ENCODE data around the gene NIFK.

NIFK gene

DNA sequence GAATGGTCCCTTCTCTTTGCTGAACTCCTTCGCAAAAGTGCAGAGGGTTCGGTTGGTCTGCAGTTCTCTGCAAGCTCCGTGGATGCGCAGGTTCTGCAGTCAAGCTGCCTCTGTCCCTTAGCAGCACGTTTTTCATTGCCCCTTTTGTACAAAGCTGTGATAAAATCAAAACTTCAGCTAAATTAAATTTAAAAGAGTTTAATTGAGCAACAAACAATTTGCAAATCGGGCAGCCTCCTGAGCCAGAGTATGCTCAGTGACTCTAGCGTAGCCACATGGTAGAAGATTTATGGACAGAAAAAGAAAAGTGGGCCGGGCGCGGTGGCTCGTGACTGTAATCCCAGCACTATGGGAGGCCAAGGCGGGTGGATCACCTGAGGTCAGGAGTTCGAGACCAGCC is 37.6 kb upstream of the NIFK start:
- TF ChIP-seq, protein P1, sequence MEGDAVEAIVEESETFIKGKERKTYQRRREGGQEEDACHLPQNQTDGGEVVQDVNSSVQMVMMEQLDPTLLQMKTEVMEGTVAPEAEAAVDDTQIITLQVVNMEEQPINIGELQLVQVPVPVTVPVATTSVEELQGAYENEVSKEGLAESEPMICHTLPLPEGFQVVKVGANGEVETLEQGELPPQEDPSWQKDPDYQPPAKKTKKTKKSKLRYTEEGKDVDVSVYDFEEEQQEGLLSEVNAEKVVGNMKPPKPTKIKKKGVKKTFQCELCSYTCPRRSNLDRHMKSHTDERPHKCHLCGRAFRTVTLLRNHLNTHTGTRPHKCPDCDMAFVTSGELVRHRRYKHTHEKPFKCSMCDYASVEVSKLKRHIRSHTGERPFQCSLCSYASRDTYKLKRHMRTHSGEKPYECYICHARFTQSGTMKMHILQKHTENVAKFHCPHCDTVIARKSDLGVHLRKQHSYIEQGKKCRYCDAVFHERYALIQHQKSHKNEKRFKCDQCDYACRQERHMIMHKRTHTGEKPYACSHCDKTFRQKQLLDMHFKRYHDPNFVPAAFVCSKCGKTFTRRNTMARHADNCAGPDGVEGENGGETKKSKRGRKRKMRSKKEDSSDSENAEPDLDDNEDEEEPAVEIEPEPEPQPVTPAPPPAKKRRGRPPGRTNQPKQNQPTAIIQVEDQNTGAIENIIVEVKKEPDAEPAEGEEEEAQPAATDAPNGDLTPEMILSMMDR (IDR thresholded peaks at IDR 0.05; ENCODE audit: borderline replicate concordance, control extremely low read depth, extremely low read depth, insufficient read depth, missing control alignments), result no peak
- in situ Hi-C loops (cut with MboI; ENCODE audit: low sequenced_read_pairs, unreplicated experiment), result no loop called here
- DNase-seq (ENCODE audit: low spot score), result no peak

DNA sequence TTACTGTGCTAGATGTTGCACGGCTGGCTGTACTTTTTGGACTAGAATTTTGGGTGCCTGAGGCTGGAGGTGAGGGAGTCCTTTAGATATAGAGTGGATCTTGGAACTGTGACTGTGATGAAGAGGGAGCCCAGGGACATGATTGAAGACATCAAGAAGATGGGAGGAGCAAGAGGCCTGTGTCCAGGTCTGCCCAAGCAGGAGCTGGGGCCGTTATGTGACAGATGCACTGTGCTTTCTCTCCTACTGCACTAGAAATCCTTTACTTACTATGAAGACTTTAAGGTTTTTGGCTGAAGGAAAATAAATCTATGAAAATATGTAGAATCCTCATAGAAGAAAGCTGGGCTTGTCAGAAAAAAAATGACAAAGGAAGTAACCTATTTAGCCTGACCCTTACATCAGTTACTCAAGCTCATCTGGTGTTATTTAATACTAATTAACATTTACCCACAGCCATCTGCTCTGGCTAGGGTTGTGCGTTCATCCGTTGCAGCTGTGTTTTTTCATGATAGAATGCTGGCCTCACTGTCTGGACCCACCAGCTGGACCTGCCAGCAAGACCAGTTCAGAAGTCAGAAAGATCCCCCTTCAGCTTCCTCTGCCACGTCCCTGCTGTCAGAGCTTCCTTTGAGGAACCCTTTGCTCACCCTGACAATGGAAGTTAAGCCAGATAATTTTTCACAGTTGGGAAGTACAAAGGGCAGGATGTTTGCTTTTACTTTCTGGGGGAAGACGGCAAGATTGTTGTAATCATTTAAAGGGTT is 35.5 kb upstream of the NIFK start:
- no peak for DNase-seq (ENCODE audit: low spot score)
- TF ChIP-seq, protein P1 (IDR thresholded peaks at IDR 0.05; ENCODE audit: borderline replicate concordance, control extremely low read depth, extremely low read depth, insufficient read depth, missing control alignments), result no peak
- in situ Hi-C loops (cut with MboI; ENCODE audit: low sequenced_read_pairs, unreplicated experiment), result no loop called here

DNA sequence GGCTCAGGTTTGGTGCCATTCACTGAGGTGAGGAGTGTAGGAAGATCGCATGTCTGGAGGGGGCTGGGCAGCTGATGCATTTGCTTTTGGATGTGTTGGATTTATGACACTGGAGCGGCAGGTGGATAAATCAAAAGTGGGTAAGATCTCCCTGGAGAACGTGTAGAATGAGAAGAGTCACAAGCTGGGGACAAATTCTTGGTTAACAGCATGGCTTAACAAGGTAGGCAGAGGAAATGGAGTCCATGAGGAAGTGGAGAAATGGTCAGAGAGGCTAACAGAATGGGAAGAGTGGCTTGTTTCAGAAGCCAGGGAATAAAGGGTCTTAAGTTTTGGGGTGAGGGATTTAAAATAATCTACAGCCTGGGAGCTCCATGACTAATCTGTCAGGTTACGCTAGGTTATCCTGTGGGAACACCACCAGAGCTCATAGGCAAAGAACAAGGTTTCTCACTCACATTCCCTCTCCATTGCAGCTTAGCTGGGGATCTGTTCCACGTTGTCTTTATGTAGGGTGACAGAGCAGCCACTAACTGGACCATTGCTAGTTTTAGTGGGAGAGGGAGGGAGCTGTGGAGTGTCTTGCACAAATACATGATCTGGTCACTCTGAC is 31.6 kb upstream of the NIFK start:
- in situ Hi-C loops (cut with MboI; ENCODE audit: low sequenced_read_pairs, unreplicated experiment), result no loop called here

DNA sequence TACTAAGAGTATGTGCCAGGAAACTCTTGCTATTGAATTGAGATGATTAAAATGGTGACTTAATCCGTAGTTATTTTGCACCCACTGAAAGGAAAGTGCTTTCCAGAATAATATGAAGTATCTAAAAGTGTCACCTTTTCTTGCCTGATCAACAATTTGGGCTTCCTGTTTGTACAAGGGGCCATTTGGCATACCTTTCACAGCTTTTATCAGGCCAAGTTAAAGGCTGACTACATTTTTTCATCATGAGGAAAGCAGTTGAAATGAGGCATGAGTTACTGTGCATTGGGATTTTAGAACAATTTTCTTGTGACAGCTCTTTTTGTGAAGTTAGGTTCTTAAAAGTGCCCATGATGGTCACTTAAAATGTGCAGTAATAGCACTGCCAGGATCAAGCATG is 29.9 kb upstream of the NIFK start:
- in situ Hi-C loops (cut with MboI; ENCODE audit: low sequenced_read_pairs, unreplicated experiment), result no loop called here
- TF ChIP-seq, protein P1 (IDR thresholded peaks at IDR 0.05; ENCODE audit: borderline replicate concordance, control extremely low read depth, extremely low read depth, insufficient read depth, missing control alignments), result no peak
- DNase-seq (ENCODE audit: low spot score), result no peak

More for the DNA sequence above, 31.6 kb upstream of the NIFK start:
- TF ChIP-seq, protein P1 (IDR thresholded peaks at IDR 0.05; ENCODE audit: borderline replicate concordance, control extremely low read depth, extremely low read depth, insufficient read depth, missing control alignments), result no peak
- DNase-seq (ENCODE audit: low spot score), result no peak

DNA sequence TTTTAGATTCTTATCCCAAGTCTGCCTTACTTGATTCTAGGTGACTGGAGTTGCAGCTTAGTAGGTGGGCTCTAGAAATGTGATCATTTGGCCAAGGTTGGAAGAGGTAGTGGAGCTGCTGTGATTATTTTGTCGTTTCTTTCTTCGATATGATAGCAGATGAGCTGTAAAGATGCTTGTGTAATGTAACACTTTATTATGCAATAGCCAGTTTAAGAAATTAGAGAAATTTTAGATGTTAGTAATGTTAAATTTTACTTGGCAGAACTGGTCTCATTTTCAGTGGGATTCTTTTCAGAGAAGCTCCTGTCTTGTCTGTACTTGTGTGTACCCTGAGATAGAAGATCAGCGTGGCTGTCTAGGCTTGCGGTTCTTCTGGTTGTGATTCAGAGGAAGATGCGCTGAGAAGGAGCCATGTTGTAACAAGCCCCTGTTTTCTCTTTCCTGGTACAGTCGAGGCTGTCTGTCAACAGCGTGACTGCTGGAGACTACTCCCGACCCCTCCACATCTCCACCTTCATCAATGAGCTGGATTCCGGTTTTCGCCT is 28.1 kb upstream of the NIFK start:
- TF ChIP-seq, protein P1 (IDR thresholded peaks at IDR 0.05; ENCODE audit: borderline replicate concordance, control extremely low read depth, extremely low read depth, insufficient read depth, missing control alignments), result no peak
- no peak for DNase-seq (ENCODE audit: low spot score)
- in situ Hi-C loops (cut with MboI; ENCODE audit: low sequenced_read_pairs, unreplicated experiment), result no loop called here

DNA sequence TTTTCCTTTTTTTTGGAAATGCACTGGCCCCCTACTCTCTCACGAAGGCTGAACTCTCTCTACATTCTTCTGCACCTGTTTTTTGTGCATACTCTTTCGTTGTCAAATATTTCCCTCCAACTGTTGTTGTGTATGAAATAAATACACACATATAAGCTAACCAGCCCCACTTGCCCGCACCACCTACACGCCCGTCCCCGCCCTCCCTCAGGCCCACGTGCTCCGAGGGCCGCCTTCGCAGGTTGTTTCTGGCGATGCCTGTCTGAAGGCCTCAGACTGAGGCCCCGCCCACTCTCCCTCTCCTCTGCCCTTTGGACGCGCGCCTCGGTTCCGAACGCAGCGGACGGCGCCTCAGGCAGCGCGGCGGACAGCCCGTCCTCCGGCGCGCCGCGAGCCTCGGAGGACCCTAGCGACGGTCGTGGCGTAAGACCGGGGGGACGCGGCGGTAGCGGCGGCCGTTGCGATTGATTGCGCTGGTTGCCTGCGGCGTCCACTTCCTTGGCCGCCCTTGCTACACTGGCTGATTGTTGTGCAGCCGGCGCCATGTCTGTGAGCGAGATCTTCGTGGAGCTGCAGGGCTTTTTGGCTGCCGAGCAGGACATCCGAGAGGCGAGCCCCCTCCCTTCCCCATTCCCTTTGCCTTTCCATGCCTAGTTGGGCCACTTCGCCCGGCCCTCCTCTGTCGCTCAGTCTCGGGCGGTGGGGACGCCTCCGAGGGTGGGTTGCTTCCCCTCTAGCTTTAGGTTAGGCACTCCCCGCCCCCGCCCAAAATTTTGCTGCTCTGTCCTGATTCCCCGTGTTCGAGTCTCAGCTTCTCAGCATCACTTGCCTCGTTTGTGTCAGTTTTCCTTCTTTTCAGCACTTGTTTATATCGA is 18.8 kb upstream of the NIFK start, which contains the start of gene TSN:
TSS of gene TSN (plus strand) at position 415 of the 875 bp plus-strand sequence. CDS start at position 544, 129 bp downstream.
- peak; percentile 96 for DNase-seq (ENCODE audit: low spot score)
- in situ Hi-C loops (cut with MboI; ENCODE audit: low sequenced_read_pairs, unreplicated experiment), result no loop called here
- TF ChIP-seq, protein P1 (IDR thresholded peaks at IDR 0.05; ENCODE audit: borderline replicate concordance, control extremely low read depth, extremely low read depth, insufficient read depth, missing control alignments), result no peak
